Left renal cortex interstitium (tissue), 4 donors: ENCODE data around the gene SETD1B. TPM values are rescaled to one million over a fixed set of nuclear protein-coding genes. Genes with fewer than 3 reads are reported as not detected.

Source experiments
- DNase-seq, 4 donors: peaks; one replicate each; pipeline ENCODE4 v3.0.0-alpha.2; 2013; ENCODE audit warnings: low read depth in 4 of 4, low spot score in 2 of 4, missing footprints in 1 of 4
- polyA plus RNA-seq, 4 donors: library from polyadenylated mRNA; unstranded; fragments of 120-200 nt; gene quantifications; one replicate each; pipeline ENCODE4 v1.2.1, GENCODE V29; 2013; ENCODE audit not compliant: insufficient read length in 4 of 4

The SETD1B gene
- polyA plus RNA-seq, 4 donors, result 10.6 to 22.2 (median 15.7) TPM

- no peak for DNase-seq
These were observed 9.2 kb upstream of the SETD1B start for GRCh38 chr12:121794534-121795033.

- no peak for DNase-seq
These were observed 8.5 kb upstream of the SETD1B start for GRCh38 chr12:121795034-121795968.

GRCh38 chr12:121796855-121797751, 6.7 kb upstream of the SETD1B start:
- no peak for DNase-seq

GRCh38 chr12:121797937-121798786, 5.6 kb upstream of the SETD1B start:
- DNase-seq, result no peak

GRCh38 chr12:121798787-121799155, 5.0 kb upstream of the SETD1B start:
- no peak for DNase-seq

GRCh38 chr12:121799156-121799841, 4.5 kb upstream of the SETD1B start:
- DNase-seq, result no peak

- DNase-seq, result no peak
These were observed 3.7 kb upstream of the SETD1B start for GRCh38 chr12:121799842-121800693.

GRCh38 chr12:121800694-121801594, 2.9 kb upstream of the SETD1B start:
- DNase-seq, result no peak

- DNase-seq, result no peak
These were observed 2.0 kb upstream of the SETD1B start for GRCh38 chr12:121801595-121802484.

GRCh38 chr12:121802485-121802842, 1.3 kb upstream of the SETD1B start:
- no peak for DNase-seq

- peak in 3 of 4 donors; percentile 91 to 94 (median 93) for DNase-seq
These were observed 738 bp upstream of the SETD1B start for GRCh38 chr12:121802843-121803698.

GRCh38 chr12:121804417-121805111, 755 bp downstream of the SETD1B start:
- no peak for DNase-seq

GRCh38 chr12:121805171-121806008, 1.6 kb downstream of the SETD1B start:
- DNase-seq, result no peak

- no peak for DNase-seq
These were observed 2.3 kb downstream of the SETD1B start for GRCh38 chr12:121806009-121806545.
